Measurements from ENCODE around the gene RARB. TPM values are rescaled to one million over a fixed set of nuclear protein-coding genes. Genes with fewer than 3 reads are reported as not detected.
A peak's percentile ranks its signal among the peaks of the same experiment; 100 is the strongest.

The RARB gene
- total and polyA plus RNA-seq, 9 of the 15 experiments (the other 6 are each of a cell fraction or from before 2014, with no cell fraction given) = 0.15 to 1.3 (median 0.27) TPM

GRCh38 chr3:25471081-25471768 is 43.2 kb downstream of the RARB start:
- no peaks in the 10 kb centered on the region for H3K36me3 ChIP-seq (ENCODE audit: control insufficient read depth, insufficient read depth, low read length)
- no TSS peak for BruUV-seq (replicated peaks)
- H3K4me1 ChIP-seq (replicated peaks in 1 of 2; ENCODE audit: control insufficient read depth in 2 of 2, insufficient read depth in 2 of 2, low read length in 2 of 2) = no peaks in the 10 kb centered on the region
- intact Hi-C loops (cut with micrococcal nuclease) = no loop called here
- no peak overlapping the region for H3K4me2 ChIP-seq (ENCODE audit: insufficient read depth, low read length)
- in situ Hi-C loops (cut with MboI) = no loop called here
- no peak overlapping the region for H3K27ac ChIP-seq (ENCODE audit: extremely low read depth, low read depth, low read length)
- H4K20me1 ChIP-seq (replicated peaks; ENCODE audit: control insufficient read depth, insufficient read depth, low read length) = no peaks in the 10 kb centered on the region
- TF ChIP-seq SETDB1 (IDR thresholded peaks at IDR 0.05; ENCODE audit: low read length) (no peak), ZNF717 (CRISPR knock-in tag; IDR thresholded peaks at IDR 0.05) (no peak)
- TF ChIP-seq, protein P1, sequence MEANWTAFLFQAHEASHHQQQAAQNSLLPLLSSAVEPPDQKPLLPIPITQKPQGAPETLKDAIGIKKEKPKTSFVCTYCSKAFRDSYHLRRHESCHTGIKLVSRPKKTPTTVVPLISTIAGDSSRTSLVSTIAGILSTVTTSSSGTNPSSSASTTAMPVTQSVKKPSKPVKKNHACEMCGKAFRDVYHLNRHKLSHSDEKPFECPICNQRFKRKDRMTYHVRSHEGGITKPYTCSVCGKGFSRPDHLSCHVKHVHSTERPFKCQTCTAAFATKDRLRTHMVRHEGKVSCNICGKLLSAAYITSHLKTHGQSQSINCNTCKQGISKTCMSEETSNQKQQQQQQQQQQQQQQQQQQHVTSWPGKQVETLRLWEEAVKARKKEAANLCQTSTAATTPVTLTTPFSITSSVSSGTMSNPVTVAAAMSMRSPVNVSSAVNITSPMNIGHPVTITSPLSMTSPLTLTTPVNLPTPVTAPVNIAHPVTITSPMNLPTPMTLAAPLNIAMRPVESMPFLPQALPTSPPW (CRISPR knock-in tag; IDR thresholded peaks at IDR 0.05) = peak; percentile 23; the same call in 1 of the 2 replicates
- TF ChIP-seq, protein P2, sequence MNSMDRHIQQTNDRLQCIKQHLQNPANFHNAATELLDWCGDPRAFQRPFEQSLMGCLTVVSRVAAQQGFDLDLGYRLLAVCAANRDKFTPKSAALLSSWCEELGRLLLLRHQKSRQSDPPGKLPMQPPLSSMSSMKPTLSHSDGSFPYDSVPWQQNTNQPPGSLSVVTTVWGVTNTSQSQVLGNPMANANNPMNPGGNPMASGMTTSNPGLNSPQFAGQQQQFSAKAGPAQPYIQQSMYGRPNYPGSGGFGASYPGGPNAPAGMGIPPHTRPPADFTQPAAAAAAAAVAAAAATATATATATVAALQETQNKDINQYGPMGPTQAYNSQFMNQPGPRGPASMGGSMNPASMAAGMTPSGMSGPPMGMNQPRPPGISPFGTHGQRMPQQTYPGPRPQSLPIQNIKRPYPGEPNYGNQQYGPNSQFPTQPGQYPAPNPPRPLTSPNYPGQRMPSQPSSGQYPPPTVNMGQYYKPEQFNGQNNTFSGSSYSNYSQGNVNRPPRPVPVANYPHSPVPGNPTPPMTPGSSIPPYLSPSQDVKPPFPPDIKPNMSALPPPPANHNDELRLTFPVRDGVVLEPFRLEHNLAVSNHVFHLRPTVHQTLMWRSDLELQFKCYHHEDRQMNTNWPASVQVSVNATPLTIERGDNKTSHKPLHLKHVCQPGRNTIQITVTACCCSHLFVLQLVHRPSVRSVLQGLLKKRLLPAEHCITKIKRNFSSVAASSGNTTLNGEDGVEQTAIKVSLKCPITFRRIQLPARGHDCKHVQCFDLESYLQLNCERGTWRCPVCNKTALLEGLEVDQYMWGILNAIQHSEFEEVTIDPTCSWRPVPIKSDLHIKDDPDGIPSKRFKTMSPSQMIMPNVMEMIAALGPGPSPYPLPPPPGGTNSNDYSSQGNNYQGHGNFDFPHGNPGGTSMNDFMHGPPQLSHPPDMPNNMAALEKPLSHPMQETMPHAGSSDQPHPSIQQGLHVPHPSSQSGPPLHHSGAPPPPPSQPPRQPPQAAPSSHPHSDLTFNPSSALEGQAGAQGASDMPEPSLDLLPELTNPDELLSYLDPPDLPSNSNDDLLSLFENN (IDR thresholded peaks at IDR 0.05; ENCODE audit: low read depth in 2 of 2, low read length in 2 of 2) = no peak
- H3K79me2 ChIP-seq (ENCODE audit: control insufficient read depth, insufficient read depth, low read length) = no peaks in the 10 kb centered on the region
- no peak for ATAC-seq
- H3K9me1 ChIP-seq (ENCODE audit: control insufficient read depth, insufficient read depth, low read length) = no peaks in the 10 kb centered on the region
- H2AFZ ChIP-seq (ENCODE audit: low read depth, low read length) = no peak overlapping the region
- H3K9ac ChIP-seq (ENCODE audit: insufficient read depth in 1 of 2, low read depth in 2 of 2, low read length in 2 of 2) = no peak overlapping the region
- no peak overlapping the region for H3K4me3 ChIP-seq
- ChIA-PET POLR2A (interaction anchor here (0.6 to 1.9 kb wide), 4 partner anchors 11 to 164 kb away, joined by 3 to 8 read pairs (median 4); no protein-coding TSS in a partner anchor), CTCF (ENCODE audit: low intra/inter-chr PET ratio) (interaction anchor here (1.1 kb wide), 1 partner anchor 59 kb away, joined by 3 read pairs; no protein-coding TSS in a partner anchor)
- WGBS (ENCODE audit: insufficient coverage, low coverage, missing lambda C conversion rate) = under 1% methylated on average over 9 of the region's 9 CpGs
- no peak for DNase-seq (ENCODE audit: extremely low read depth in 1 of 4, low spot score in 3 of 4)
- no peaks in the 10 kb centered on the region for H3K27me3 ChIP-seq (ENCODE audit: control insufficient read depth in 2 of 2, insufficient read depth in 2 of 2, low read length in 2 of 2)
- no peaks in the 10 kb centered on the region for H3K9me3 ChIP-seq (replicated peaks; ENCODE audit: control insufficient read depth, insufficient read depth, low read depth, low read length)
- no peak for FAIRE-seq

All from K562 (cell line).